Effector memory CD4-positive, alpha-beta T cell (primary cell): Measurements from ENCODE around the gene VAV2.

Experiments used
- DNase-seq, 3 donors: peaks; one replicate each; pipeline ENCODE4 v3.0.0-alpha.2; 2020
- H3K27ac ChIP-seq: 2 replicates; pipeline ENCODE4 v1.7.0; 2013; ENCODE audit warnings: mild to moderate bottlenecking, low read length, moderate library complexity; ENCODE audit not compliant: insufficient read depth, poor library complexity, severe bottlenecking
- H3K27me3 ChIP-seq: replicated peaks from 2 replicates; pipeline ENCODE4 v1.7.0; 2013; ENCODE audit warnings: mild to moderate bottlenecking, low read length; ENCODE audit not compliant: insufficient read depth, control insufficient read depth, poor library complexity, severe bottlenecking
- H3K36me3 ChIP-seq: 2 replicates; pipeline ENCODE4 v1.7.0; 2013; ENCODE audit warnings: mild to moderate bottlenecking, low read length, moderate library complexity; ENCODE audit not compliant: control insufficient read depth, insufficient read depth
- H3K4me1 ChIP-seq: 2 replicates; pipeline ENCODE4 v1.7.0; 2013; ENCODE audit warnings: low read length, mild to moderate bottlenecking; ENCODE audit not compliant: control insufficient read depth, insufficient read depth, poor library complexity, severe bottlenecking
- H3K4me3 ChIP-seq: 2 replicates; pipeline ENCODE4 v1.7.0; 2013; ENCODE audit warnings: low read length, low read depth, mild to moderate bottlenecking; ENCODE audit not compliant: insufficient read depth, poor library complexity, severe bottlenecking
- H3K9me3 ChIP-seq: 2 replicates; pipeline ENCODE4 v1.7.0; 2013; ENCODE audit warnings: mild to moderate bottlenecking, low read length, moderate library complexity; ENCODE audit not compliant: control insufficient read depth

Gene VAV2

DNA sequence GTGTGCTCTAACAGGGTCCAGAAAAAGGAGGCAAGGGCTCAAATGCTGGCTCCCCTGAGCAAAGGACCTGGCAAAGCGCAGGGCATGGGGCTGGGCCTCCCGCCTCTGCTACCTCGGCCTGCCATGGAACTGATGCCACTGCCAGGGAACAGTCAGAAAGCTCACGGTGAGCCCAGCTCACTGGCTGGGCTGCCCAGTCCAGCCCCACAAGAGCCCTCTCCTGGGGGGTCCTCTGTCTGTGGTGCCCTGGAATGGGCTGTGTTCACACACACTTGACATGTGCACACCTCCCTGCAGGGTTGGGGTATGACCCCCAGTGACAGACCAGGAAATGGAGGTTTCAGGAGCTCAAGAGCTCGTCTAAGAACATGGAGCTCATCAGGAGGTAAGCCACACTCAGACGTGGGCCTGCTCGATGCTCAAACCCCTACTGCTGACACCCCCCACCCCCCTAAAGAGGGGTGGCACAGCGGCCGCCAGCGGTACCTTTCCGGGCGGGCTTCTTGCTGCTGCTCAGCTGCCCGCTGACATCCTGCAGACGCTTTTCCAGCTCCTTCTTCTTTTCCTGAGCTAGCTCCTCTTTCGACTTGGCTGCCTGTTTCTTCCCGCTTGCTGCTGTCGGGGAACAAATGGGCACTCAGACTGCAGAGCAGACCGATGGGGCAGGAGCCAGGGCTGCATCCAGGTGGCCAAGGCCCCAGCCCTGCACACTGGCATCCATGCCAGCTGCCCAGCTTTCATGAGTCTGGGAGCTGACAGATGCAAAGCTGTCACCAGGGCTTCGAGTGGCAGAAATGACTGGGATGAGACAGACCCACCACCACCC is 42.3 kb upstream of the VAV2 start:
- DNase-seq, result no peak
- Histone ChIP-seq H3K9me3 (no peaks in the 10 kb centered on the region), H3K4me3 (no peak overlapping the region), H3K36me3 (peaks cover 74% of the 10 kb centered on the region), H3K27me3 (no peaks in the 10 kb centered on the region), H3K4me1 (no peaks in the 10 kb centered on the region), H3K27ac (no peak overlapping the region)

- H3K4me3 ChIP-seq, result no peak overlapping the region
- H3K36me3 ChIP-seq, result peaks cover 66% of the 10 kb centered on the region
- H3K9me3 ChIP-seq, result no peaks in the 10 kb centered on the region
- H3K4me1 ChIP-seq, result no peaks in the 10 kb centered on the region
- no peak for DNase-seq
- no peaks in the 10 kb centered on the region for H3K27me3 ChIP-seq
- no peak overlapping the region for H3K27ac ChIP-seq
Observed at GRCh38 chr9:134033516-134034214, 41.5 kb upstream of the VAV2 start.

DNA sequence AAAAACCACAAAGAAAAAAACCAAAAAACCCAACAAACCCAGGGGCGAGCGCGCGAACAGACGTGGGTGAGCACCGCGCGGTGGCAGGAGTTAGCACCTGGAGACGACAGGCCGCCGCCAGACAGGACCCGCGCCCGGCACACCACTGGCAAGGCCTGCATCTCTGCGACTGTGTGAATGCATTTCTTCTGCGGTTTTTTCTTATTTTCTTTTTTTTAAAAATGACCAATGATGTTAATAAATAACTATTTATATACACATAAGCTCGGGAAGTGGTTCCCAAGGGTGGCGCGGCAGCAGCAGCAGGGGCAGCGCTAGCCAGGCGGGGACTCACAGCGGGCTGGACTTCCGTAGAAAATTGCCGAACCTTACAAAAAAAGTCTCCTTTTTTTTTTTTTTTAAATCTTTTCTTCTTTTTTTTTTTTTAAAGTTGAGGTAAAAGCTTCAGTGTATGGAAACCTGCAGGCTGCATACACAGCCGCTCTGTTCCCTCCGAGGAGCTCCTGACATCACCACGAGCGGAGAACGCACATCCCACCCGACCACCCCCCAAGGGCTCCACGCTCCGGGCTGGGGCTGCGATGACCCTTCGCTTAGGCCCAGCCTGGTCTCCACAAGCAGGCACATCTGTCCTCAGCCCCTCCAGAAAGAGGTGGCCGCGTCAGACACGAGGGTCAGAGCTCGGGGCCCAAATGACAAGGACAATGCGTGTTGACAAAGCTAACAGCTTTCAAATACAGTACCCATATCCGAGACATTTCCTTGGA is 40.5 kb upstream of the VAV2 start:
- Histone ChIP-seq H3K27me3 (no peaks in the 10 kb centered on the region), H3K4me1 (no peaks in the 10 kb centered on the region), H3K4me3 (no peak overlapping the region), H3K27ac (no peak overlapping the region), H3K36me3 (peaks cover 60% of the 10 kb centered on the region), H3K9me3 (no peaks in the 10 kb centered on the region)
- no peak for DNase-seq

GRCh38 chr9:134031783-134032182 is 39.7 kb upstream of the VAV2 start:
- DNase-seq, result no peak
- no peak overlapping the region for H3K27ac ChIP-seq
- no peaks in the 10 kb centered on the region for H3K27me3 ChIP-seq
- H3K4me3 ChIP-seq, result no peak overlapping the region
- H3K36me3 ChIP-seq, result peaks cover 58% of the 10 kb centered on the region
- no peaks in the 10 kb centered on the region for H3K4me1 ChIP-seq
- H3K9me3 ChIP-seq, result no peaks in the 10 kb centered on the region

DNA sequence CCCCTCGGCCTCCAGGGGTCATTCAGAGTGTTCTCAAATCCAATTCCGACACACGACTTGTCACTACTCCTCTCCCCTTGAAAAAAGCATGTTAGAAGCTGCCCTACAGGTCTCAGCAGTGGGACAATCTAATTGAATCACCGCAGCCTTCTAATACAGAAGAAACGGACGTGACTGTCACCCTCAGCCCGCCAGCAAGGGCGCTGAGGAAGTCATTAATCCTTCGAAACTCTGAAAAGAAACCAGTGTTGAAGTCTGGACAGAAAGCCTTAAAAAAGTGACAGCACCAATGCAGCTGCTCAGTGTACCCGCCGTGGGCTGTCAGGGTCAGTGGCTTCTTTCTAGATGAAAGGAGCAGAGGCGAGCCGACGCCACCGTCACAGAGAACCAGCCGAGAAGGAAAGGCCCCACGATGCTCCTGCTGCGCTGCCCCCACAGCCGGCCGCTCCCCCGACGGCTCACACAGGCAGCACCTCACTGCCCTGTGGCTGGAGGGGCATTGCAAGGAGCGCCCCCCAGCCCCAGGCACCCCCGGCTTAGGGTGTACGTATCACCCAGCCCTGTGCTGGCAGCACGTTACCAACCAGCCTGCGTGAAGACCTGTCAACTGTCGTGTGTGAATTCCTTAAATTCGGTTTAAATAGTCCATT is 38.8 kb upstream of the VAV2 start:
- no peak overlapping the region for H3K27ac ChIP-seq
- H3K4me1 ChIP-seq, result peaks cover 4% of the 10 kb centered on the region
- H3K4me3 ChIP-seq, result no peak overlapping the region
- H3K36me3 ChIP-seq, result peaks cover 52% of the 10 kb centered on the region
- no peaks in the 10 kb centered on the region for H3K9me3 ChIP-seq
- no peak for DNase-seq
- H3K27me3 ChIP-seq, result no peaks in the 10 kb centered on the region

DNA sequence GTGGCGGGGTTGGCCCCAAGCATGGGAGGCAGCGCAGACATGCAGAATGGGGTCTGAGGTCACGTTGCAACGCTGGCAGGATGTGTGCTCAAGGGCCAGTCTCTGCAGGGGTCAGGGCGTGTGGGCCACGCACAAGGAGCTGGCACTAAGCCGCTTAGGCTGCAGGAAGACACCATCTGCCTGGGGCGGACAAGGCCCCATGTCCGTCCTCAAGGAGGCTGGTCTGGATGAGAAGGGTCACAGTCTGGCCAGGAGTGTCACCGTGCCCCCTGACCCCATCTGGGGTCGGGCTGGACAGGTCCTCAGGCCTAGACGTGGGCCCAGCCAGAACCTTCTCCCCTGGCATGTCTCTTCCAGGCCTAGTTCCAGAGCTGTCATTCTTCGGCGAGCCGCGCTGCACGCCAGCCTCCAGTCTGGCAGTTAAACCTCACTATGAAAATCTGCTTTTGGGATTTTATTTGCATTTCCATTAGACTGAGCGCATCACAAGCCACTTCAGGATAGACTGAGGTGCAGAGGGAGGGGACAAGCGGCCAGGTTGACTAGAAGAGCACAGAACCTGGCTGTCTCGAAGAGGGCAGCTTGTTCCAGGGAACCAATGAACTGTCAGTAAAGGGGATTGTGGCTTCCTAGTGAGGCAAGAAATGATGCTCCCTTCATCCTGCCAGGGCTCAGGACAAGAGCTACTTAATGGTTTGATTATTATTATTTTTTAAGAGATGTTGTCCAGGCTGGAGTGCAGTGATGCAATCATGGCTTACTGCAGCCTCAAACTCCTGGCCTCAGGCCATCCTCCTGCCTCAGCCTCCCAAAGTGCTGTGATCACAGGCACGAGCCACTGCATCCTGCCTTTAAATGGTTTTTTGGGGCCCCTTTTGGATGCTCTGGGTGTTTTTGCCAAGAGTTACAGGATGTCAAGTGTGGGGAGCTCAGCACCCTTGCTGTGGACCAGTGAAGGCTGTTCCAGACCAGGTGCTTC is 37.4 kb upstream of the VAV2 start:
- no peak for DNase-seq
- Histone ChIP-seq H3K4me3 (no peak overlapping the region), H3K4me1 (peaks cover 7% of the 10 kb centered on the region), H3K27ac (no peak overlapping the region), H3K36me3 (peaks cover 39% of the 10 kb centered on the region), H3K27me3 (no peaks in the 10 kb centered on the region), H3K9me3 (no peaks in the 10 kb centered on the region)

- H3K27me3 ChIP-seq, result no peaks in the 10 kb centered on the region
- H3K9me3 ChIP-seq, result no peaks in the 10 kb centered on the region
- H3K4me1 ChIP-seq, result peaks cover 7% of the 10 kb centered on the region
- no peak for DNase-seq
- H3K36me3 ChIP-seq, result peaks cover 31% of the 10 kb centered on the region
- no peak overlapping the region for H3K27ac ChIP-seq
- no peak overlapping the region for H3K4me3 ChIP-seq
Observed at GRCh38 chr9:134028575-134029247, 36.6 kb upstream of the VAV2 start.

- Histone ChIP-seq H3K27ac (no peak overlapping the region), H3K4me1 (peaks cover 7% of the 10 kb centered on the region), H3K36me3 (peaks cover 24% of the 10 kb centered on the region), H3K4me3 (no peak overlapping the region), H3K9me3 (no peaks in the 10 kb centered on the region), H3K27me3 (no peaks in the 10 kb centered on the region)
- DNase-seq, result no peak
Observed at GRCh38 chr9:134028076-134028475, 36.0 kb upstream of the VAV2 start.
